A549 treated with DMSO at 1 μM for 4 hours (cell line): ENCODE results near the gene CCSER1. TPM values are rescaled to one million over a fixed set of nuclear protein-coding genes. Genes with fewer than 3 reads are reported as not detected.

ENCODE experiments used
- total RNA-seq: library from RNA; stranded (reverse); fragments of 200-300 nt; extraction: Qiagen RNA extraction; gene quantifications from 5 replicates; pipeline ENCODE4 v1.2.3, GENCODE V29; 2022; ENCODE audit warnings: low read depth

CCSER1 gene
- total RNA-seq: not detected in 5 replicates

DNA sequence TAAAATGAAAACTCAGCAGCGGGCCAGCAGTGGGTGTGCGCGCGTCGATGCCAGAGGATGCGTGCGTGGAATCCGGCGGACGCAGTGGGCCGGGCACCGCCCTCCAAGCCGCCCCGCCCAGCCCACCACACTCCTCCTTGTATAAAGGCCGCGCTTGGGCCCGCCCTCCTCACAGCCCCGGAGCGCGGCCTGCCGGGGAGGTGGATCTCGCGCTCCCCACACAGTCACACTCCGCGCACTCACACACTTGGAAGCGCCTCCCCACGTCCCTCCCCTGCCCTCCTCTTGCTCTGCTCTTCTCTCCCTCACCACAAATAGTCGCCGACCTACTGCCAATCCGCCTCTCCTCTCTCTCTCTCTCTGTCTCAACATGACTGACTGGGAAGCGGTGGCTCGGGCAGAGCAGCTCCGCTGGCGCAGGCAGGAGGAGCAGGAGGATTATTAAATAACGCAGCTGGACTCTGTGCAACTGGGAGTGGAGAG lies at the start of gene CCSER1:
CCSER1 (plus strand) TSS at position 172 of the 483 bp plus-strand sequence.

Other genes with a start within 250 kb of the CCSER1 start
- gene MMRN1, start 232.5 kb upstream of the CCSER1 start, total RNA-seq: not detected in 5 replicates